ENCODE measurements around the gene KHDRBS2. TPM values are rescaled to one million over a fixed set of nuclear protein-coding genes. Genes with fewer than 3 reads are reported as not detected.

Gene KHDRBS2
- total RNA-seq, 1 experiment from 2014 or later, result not detected

GRCh38 chr6:62288974-62289373 lies 2.9 kb upstream of the KHDRBS2 start:
- Histone ChIP-seq H3K9me3 (ENCODE audit: insufficient read depth, low read depth) (no peaks in the 10 kb centered on the region), H3K9me2 (ENCODE audit: insufficient read depth) (no peaks in the 10 kb centered on the region; the same call in 1 of the 2 replicates), H3F3A (ENCODE audit: insufficient read depth, low read depth) (no peaks in the 10 kb centered on the region), H3K4me3 (no peak overlapping the region), H2AFZ (no peak overlapping the region), H3K27me3 (ENCODE audit: insufficient read depth, low read depth) (no peaks in the 10 kb centered on the region), H3K27ac (no peak overlapping the region), H3K79me2 (ENCODE audit: low read depth) (no peaks in the 10 kb centered on the region), H4K20me1 (ENCODE audit: insufficient read depth) (no peaks in the 10 kb centered on the region), H3K36me3 (ENCODE audit: low read depth) (no peaks in the 10 kb centered on the region), H3K4me1 (replicated peaks; ENCODE audit: insufficient read depth) (no peaks in the 10 kb centered on the region), H3K4me2 (no peak overlapping the region)
- POLR2A ChIA-PET (ENCODE audit: unreplicated experiment), result no interaction called here
- DNase-seq, result no peak
- BruUV-seq (replicated peaks), result no TSS peak
- intact Hi-C loops (cut with micrococcal nuclease; ENCODE audit: unreplicated experiment), result loop anchor here (10.0 kb wide), 1 partner anchor 474 kb away; no protein-coding TSS in a partner anchor
- CTCF ChIA-PET, result no interaction called here
- TF ChIP-seq CTCF (conservative IDR thresholded peaks at IDR 0.05) (no peak), EZH2 (IDR thresholded peaks at IDR 0.05; ENCODE audit: low read depth) (no peak)

DNA sequence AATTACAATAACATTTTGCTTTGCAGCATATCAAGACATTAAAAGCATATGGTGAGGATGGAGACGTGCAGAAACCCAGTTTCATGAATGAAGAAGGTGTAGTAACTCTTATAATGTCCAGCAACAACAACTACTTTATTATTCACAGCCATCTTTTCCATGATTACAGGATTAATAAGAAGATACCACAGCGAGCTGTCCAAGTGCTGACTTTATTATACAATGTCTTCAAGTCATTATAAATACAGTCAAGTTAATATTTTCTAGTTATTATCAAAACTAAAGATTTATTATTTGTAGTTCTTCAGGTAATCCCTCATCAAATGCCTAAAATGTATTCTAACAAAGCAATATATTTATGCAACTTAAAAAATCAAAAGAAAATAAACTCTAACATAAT lies 2.5 kb upstream of the KHDRBS2 start:
- BruUV-seq (replicated peaks), result no TSS peak
- TF ChIP-seq EZH2 (IDR thresholded peaks at IDR 0.05; ENCODE audit: low read depth), result no peak
- TF ChIP-seq CTCF (conservative IDR thresholded peaks at IDR 0.05), result no peak
- Histone ChIP-seq H3K9me2 (ENCODE audit: insufficient read depth) (no peaks in the 10 kb centered on the region; the same call in 1 of the 2 replicates), H3K27ac (no peak overlapping the region), H3K4me2 (no peak overlapping the region), H3F3A (ENCODE audit: insufficient read depth, low read depth) (no peaks in the 10 kb centered on the region), H3K4me1 (replicated peaks; ENCODE audit: insufficient read depth) (no peaks in the 10 kb centered on the region), H3K79me2 (ENCODE audit: low read depth) (no peaks in the 10 kb centered on the region), H4K20me1 (ENCODE audit: insufficient read depth) (no peaks in the 10 kb centered on the region), H3K36me3 (ENCODE audit: low read depth) (no peaks in the 10 kb centered on the region), H3K9me3 (ENCODE audit: insufficient read depth, low read depth) (no peaks in the 10 kb centered on the region), H3K27me3 (ENCODE audit: insufficient read depth, low read depth) (no peaks in the 10 kb centered on the region), H3K4me3 (no peak overlapping the region), H2AFZ (no peak overlapping the region)
- CTCF ChIA-PET, result no interaction called here
- intact Hi-C loops (cut with micrococcal nuclease; ENCODE audit: unreplicated experiment), result loop anchor here (10.0 kb wide), 1 partner anchor 474 kb away; no protein-coding TSS in a partner anchor
- POLR2A ChIA-PET (ENCODE audit: unreplicated experiment), result no interaction called here
- no peak for DNase-seq

DNA sequence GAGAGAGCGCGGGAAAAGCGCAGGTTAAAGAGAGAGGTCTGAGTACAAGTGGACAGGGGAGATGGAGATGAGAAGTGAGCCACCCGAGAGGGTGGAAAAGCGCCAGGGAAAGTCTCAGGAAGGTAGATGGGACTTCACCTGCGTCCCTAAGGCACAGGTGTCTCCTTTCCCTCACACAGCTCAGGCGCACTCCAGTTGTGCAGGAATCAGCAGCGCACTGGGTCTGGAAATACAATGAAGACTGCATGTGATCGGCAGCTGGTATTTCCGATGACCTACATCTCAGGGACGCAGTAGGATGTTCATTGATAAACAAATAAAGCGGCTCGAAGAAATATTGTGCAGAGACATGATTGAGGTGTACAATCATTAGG lies 432 bp upstream of the KHDRBS2 start:
- no peaks in the 10 kb centered on the region for H3F3A ChIP-seq (ENCODE audit: insufficient read depth, low read depth)

More for the DNA sequence above, 432 bp upstream of the KHDRBS2 start:
- intact Hi-C loops (cut with micrococcal nuclease; ENCODE audit: unreplicated experiment), result loop anchor here (10.0 kb wide), 1 partner anchor 472 kb away; no protein-coding TSS in a partner anchor
- Histone ChIP-seq H2AFZ (no peak overlapping the region), H3K9me3 (ENCODE audit: insufficient read depth, low read depth) (no peaks in the 10 kb centered on the region), H3K27me3 (ENCODE audit: insufficient read depth, low read depth) (no peaks in the 10 kb centered on the region), H3K27ac (no peak overlapping the region), H3K4me3 (no peak overlapping the region), H3K9me2 (ENCODE audit: insufficient read depth) (no peaks in the 10 kb centered on the region; the same call in 1 of the 2 replicates), H3K4me1 (replicated peaks; ENCODE audit: insufficient read depth) (no peaks in the 10 kb centered on the region), H3K79me2 (ENCODE audit: low read depth) (no peaks in the 10 kb centered on the region), H3K4me2 (no peak overlapping the region), H4K20me1 (ENCODE audit: insufficient read depth) (no peaks in the 10 kb centered on the region), H3K36me3 (ENCODE audit: low read depth) (no peaks in the 10 kb centered on the region)
- POLR2A ChIA-PET (ENCODE audit: unreplicated experiment), result no interaction called here
- TF ChIP-seq EZH2 (IDR thresholded peaks at IDR 0.05; ENCODE audit: low read depth) (no peak), CTCF (conservative IDR thresholded peaks at IDR 0.05) (no peak)
- DNase-seq, result no peak
- BruUV-seq (replicated peaks), result no TSS peak
- CTCF ChIA-PET, result no interaction called here

All from PC-9 (cell line).